Mucosa of rectum (tissue), 2 donors: ENCODE data around the gene WDR91.
"Not testable (repeated sequence)": the region's sequence is repeated elsewhere in the genome, so short reads cannot be mapped to it uniquely, and the experiment has no call there.

ENCODE experiments used
- H3K27ac ChIP-seq, 2 donors: one replicate each; pipeline ENCODE4 v1.7.0; 2013; ENCODE audit warnings: inconsistent platforms in 2 of 2, low read depth in 2 of 2, low read length in 2 of 2
- H3K27me3 ChIP-seq, 2 donors: one replicate each; pipeline ENCODE4 v1.7.0; 2013; ENCODE audit warnings: low read length in 2 of 2; ENCODE audit not compliant: control insufficient read depth in 2 of 2, insufficient read depth in 2 of 2
- H3K36me3 ChIP-seq, 2 donors: one replicate each; pipeline ENCODE4 v1.7.0; 2013; ENCODE audit warnings: low read length in 2 of 2; ENCODE audit not compliant: control insufficient read depth in 2 of 2, insufficient read depth in 2 of 2
- H3K4me1 ChIP-seq, 2 donors: one replicate each; pipeline ENCODE4 v1.7.0; 2013; ENCODE audit warnings: low read length in 2 of 2, mild to moderate bottlenecking in 1 of 2; ENCODE audit not compliant: control insufficient read depth in 2 of 2, insufficient read depth in 2 of 2
- H3K4me3 ChIP-seq, 2 donors: one replicate each; pipeline ENCODE4 v1.7.0; 2013; ENCODE audit warnings: low read length in 2 of 2
- H3K9ac ChIP-seq, 2 donors: one replicate each; pipeline ENCODE4 v1.7.0; 2013; ENCODE audit warnings: low read length in 2 of 2, low read depth in 1 of 2, mild to moderate bottlenecking in 1 of 2
- H3K9me3 ChIP-seq, 2 donors: one replicate each; pipeline ENCODE4 v1.7.0; 2013; ENCODE audit warnings: low read length in 2 of 2; ENCODE audit not compliant: control insufficient read depth in 2 of 2
- donor health status: healthy.
- donor health status: Normal muscosa, but diverticular disease.

Gene WDR91

GRCh38 chr7:135246191-135246825, 35.0 kb upstream of the WDR91 start:
- no peak overlapping the region for H3K27ac ChIP-seq
- no peaks in the 10 kb centered on the region for H3K36me3 ChIP-seq
- H3K9me3 ChIP-seq = no peaks in the 10 kb centered on the region
- H3K9ac ChIP-seq = no peak overlapping the region
- H3K27me3 ChIP-seq = peaks cover 0 to 7% of the 10 kb centered on the region in 2 donors
- H3K4me3 ChIP-seq = no peak overlapping the region
- H3K4me1 ChIP-seq = no peaks in the 10 kb centered on the region

GRCh38 chr7:135245226-135246190, 34.2 kb upstream of the WDR91 start:
- H3K9me3 ChIP-seq = no peaks in the 10 kb centered on the region
- no peaks in the 10 kb centered on the region for H3K4me1 ChIP-seq
- no peaks in the 10 kb centered on the region for H3K36me3 ChIP-seq
- H3K4me3 ChIP-seq = no peak overlapping the region
- H3K27ac ChIP-seq = no peak overlapping the region
- H3K27me3 ChIP-seq = peaks cover 0 to 7% of the 10 kb centered on the region in 2 donors
- H3K9ac ChIP-seq = no peak overlapping the region

GRCh38 chr7:135242096-135242684, 30.9 kb upstream of the WDR91 start:
- no peaks in the 10 kb centered on the region for H3K36me3 ChIP-seq
- H3K9me3 ChIP-seq = no peaks in the 10 kb centered on the region
- no peak overlapping the region for H3K9ac ChIP-seq
- H3K27ac ChIP-seq = no peak overlapping the region
- H3K4me3 ChIP-seq = no peak overlapping the region
- H3K27me3 ChIP-seq = peaks cover 0 to 7% of the 10 kb centered on the region in 2 donors
- no peaks in the 10 kb centered on the region for H3K4me1 ChIP-seq

GRCh38 chr7:135240441-135240840, 29.1 kb upstream of the WDR91 start:
- H3K36me3 ChIP-seq = no peaks in the 10 kb centered on the region
- H3K27me3 ChIP-seq = peaks cover 0 to 7% of the 10 kb centered on the region in 2 donors
- no peak overlapping the region for H3K9ac ChIP-seq
- H3K4me3 ChIP-seq = no peak overlapping the region
- H3K4me1 ChIP-seq = no peaks in the 10 kb centered on the region
- no peaks in the 10 kb centered on the region for H3K9me3 ChIP-seq
- no peak overlapping the region for H3K27ac ChIP-seq

- peaks cover 0 to 7% of the 10 kb centered on the region in 2 donors for H3K27me3 ChIP-seq
- H3K27ac ChIP-seq = no peak overlapping the region
- H3K4me1 ChIP-seq = no peaks in the 10 kb centered on the region
- no peaks in the 10 kb centered on the region for H3K9me3 ChIP-seq
- no peak overlapping the region for H3K9ac ChIP-seq
- H3K36me3 ChIP-seq = no peaks in the 10 kb centered on the region
- no peak overlapping the region for H3K4me3 ChIP-seq
These were observed 27.9 kb upstream of the WDR91 start for GRCh38 chr7:135239263-135239662.

GRCh38 chr7:135238112-135238744, 26.9 kb upstream of the WDR91 start:
- Histone ChIP-seq H3K36me3 (no peaks in the 10 kb centered on the region), H3K4me3 (no peak overlapping the region), H3K9me3 (no peaks in the 10 kb centered on the region), H3K27ac (no peak overlapping the region), H3K27me3 (peaks cover 0 to 7% of the 10 kb centered on the region in 2 donors), H3K4me1 (no peaks in the 10 kb centered on the region), H3K9ac (no peak overlapping the region)

GRCh38 chr7:135236727-135237126, 25.4 kb upstream of the WDR91 start:
- H3K4me1 ChIP-seq = no peaks in the 10 kb centered on the region

GRCh38 chr7:135235841-135236240, 24.5 kb upstream of the WDR91 start:
- no peaks in the 10 kb centered on the region for H3K36me3 ChIP-seq
- no peaks in the 10 kb centered on the region for H3K27me3 ChIP-seq
- no peak overlapping the region for H3K4me3 ChIP-seq
- no peak overlapping the region for H3K9ac ChIP-seq
- no peaks in the 10 kb centered on the region for H3K9me3 ChIP-seq
- H3K4me1 ChIP-seq = no peaks in the 10 kb centered on the region
- no peak overlapping the region for H3K27ac ChIP-seq

More at GRCh38 chr7:135236727-135237126, 25.4 kb upstream of the WDR91 start:
- Histone ChIP-seq H3K9me3 (no peaks in the 10 kb centered on the region), H3K36me3 (no peaks in the 10 kb centered on the region), H3K4me3 (no peak overlapping the region), H3K27me3 (no peaks in the 10 kb centered on the region), H3K27ac (no peak overlapping the region), H3K9ac (no peak overlapping the region)

- no peaks in the 10 kb centered on the region for H3K27me3 ChIP-seq
- no peak overlapping the region for H3K4me3 ChIP-seq
- no peaks in the 10 kb centered on the region for H3K4me1 ChIP-seq
- H3K36me3 ChIP-seq = no peaks in the 10 kb centered on the region
- no peak overlapping the region for H3K27ac ChIP-seq
- H3K9me3 ChIP-seq = no peaks in the 10 kb centered on the region
- no peak overlapping the region for H3K9ac ChIP-seq
These were observed 23.4 kb upstream of the WDR91 start for GRCh38 chr7:135234727-135235126.

- H3K27me3 ChIP-seq, H3K9ac ChIP-seq, H3K36me3 ChIP-seq, H3K4me3 ChIP-seq, H3K27ac ChIP-seq, H3K9me3 ChIP-seq, H3K4me1 ChIP-seq: not testable (repeated sequence)
These were observed 22.8 kb upstream of the WDR91 start for GRCh38 chr7:135234095-135234494.
